CD14-positive monocyte (primary cell): ENCODE measurements around the gene OR2W3. TPM values are rescaled to one million over a fixed set of nuclear protein-coding genes. Genes with fewer than 3 reads are reported as not detected.

ENCODE experiments used
- DNase-seq, 3 donors: peaks; one replicate each; pipeline ENCODE4 v3.0.0-alpha.2; 2011 to 2022
- H2AFZ ChIP-seq: 2 replicates; pipeline ENCODE4 v1.6.0; 2012; ENCODE audit warnings: mild to moderate bottlenecking, low read depth, low read length, inconsistent platforms; ENCODE audit not compliant: insufficient read depth, poor library complexity, severe bottlenecking
- H3K27ac ChIP-seq, 2 donors: 1 replicate in 1 of 2; 2 replicates in 1 of 2; pipeline ENCODE4 v1.5.1; 2012 to 2013; ENCODE audit warnings: low read length in 2 of 2, control low read depth in 1 of 2, inconsistent platforms in 1 of 2, low read depth in 1 of 2, mild to moderate bottlenecking in 1 of 2
- H3K27me3 ChIP-seq, 2 donors: one replicate each; pipeline versions ENCODE4 v1.6.0 to v1.6.1; 2011 to 2013; ENCODE audit warnings: low read length in 2 of 2; ENCODE audit not compliant: control insufficient read depth in 2 of 2, insufficient read depth in 2 of 2
- H3K36me3 ChIP-seq, 2 donors: replicated peaks in 1 of 2; 1 replicate in 1 of 2; 2 replicates in 1 of 2; pipeline versions ENCODE4 v1.5.1 to v1.6.1; 2012 to 2013; ENCODE audit warnings: low read length in 2 of 2, control low read depth in 1 of 2, inconsistent platforms in 1 of 2, mild to moderate bottlenecking in 1 of 2; ENCODE audit not compliant: insufficient read depth in 2 of 2, control insufficient read depth in 1 of 2
- H3K4me1 ChIP-seq, 2 donors: 1 replicate in 1 of 2; 2 replicates in 1 of 2; pipeline versions ENCODE4 v1.5.1 to v1.6.1; 2012 to 2013; ENCODE audit warnings: low read length in 2 of 2, control low read depth in 1 of 2, inconsistent platforms in 1 of 2, mild to moderate bottlenecking in 1 of 2, moderate library complexity in 1 of 2; ENCODE audit not compliant: insufficient read depth in 2 of 2, control insufficient read depth in 1 of 2
- H3K4me2 ChIP-seq: replicated peaks from 2 replicates; pipeline ENCODE3; 2012; ENCODE audit warnings: low read length, moderate library complexity, mild to moderate bottlenecking; ENCODE audit not compliant: poor library complexity, severe bottlenecking; ENCODE audit errors: extremely low read depth
- H3K4me3 ChIP-seq, 3 experiments: fragments of 200-600 bp in 1 of 3; sonication (generic) in 1 of 3; replicated peaks in 1 of 3; 1 replicate in 2 of 3; 2 replicates in 1 of 3; pipeline ENCODE4 v1.5.1; 2011 to 2013; ENCODE audit warnings: low read length in 3 of 3, mild to moderate bottlenecking in 3 of 3, control low read depth in 2 of 3, low read depth in 2 of 3, inconsistent platforms in 1 of 3, moderate library complexity in 1 of 3
- H3K79me2 ChIP-seq: 2 replicates; pipeline ENCODE4 v1.6.0; 2012; ENCODE audit warnings: mild to moderate bottlenecking, control low read depth, inconsistent platforms, low read length, moderate library complexity; ENCODE audit not compliant: insufficient read depth
- H3K9ac ChIP-seq: 2 replicates; pipeline ENCODE4 v1.6.0; 2017; ENCODE audit warnings: low read length, mild to moderate bottlenecking; ENCODE audit not compliant: insufficient read depth, poor library complexity, severe bottlenecking
- H3K9me3 ChIP-seq, 2 donors: replicated peaks in 1 of 2; 1 replicate in 1 of 2; 2 replicates in 1 of 2; pipeline versions ENCODE4 v1.5.1 to v1.6.1; 2012 to 2013; ENCODE audit warnings: low read length in 2 of 2, control low read depth in 1 of 2; ENCODE audit not compliant: control insufficient read depth in 1 of 2, insufficient read depth in 1 of 2
- H4K20me1 ChIP-seq: 2 replicates; pipeline ENCODE4 v1.6.0; 2012; ENCODE audit warnings: mild to moderate bottlenecking, low read length, control low read depth, moderate library complexity; ENCODE audit not compliant: insufficient read depth
- H3K27ac Mint-ChIP-seq, 7 donors: one replicate each; pipeline ENCODE4 v1.8.0; 2020; ENCODE audit warnings: mild to moderate bottlenecking in 7 of 7, mixed read lengths in 7 of 7, moderate library complexity in 6 of 7, inconsistent platforms in 2 of 7
- H3K27me3 Mint-ChIP-seq, 3 donors: one replicate each; pipeline ENCODE4 v1.8.0; 2021 to 2022; ENCODE audit warnings: low read depth in 3 of 3, mild to moderate bottlenecking in 3 of 3, mixed read lengths in 3 of 3, moderate library complexity in 3 of 3, inconsistent platforms in 1 of 3
- H3K36me3 Mint-ChIP-seq, 2 donors: one replicate each; pipeline ENCODE4 v1.8.0; 2020; ENCODE audit warnings: mixed read lengths in 2 of 2, inconsistent platforms in 1 of 2, mild to moderate bottlenecking in 1 of 2
- H3K4me1 Mint-ChIP-seq: one replicate; pipeline ENCODE4 v1.8.0; 2020; ENCODE audit warnings: mild to moderate bottlenecking, mixed read lengths
- H3K4me3 Mint-ChIP-seq, 2 donors: one replicate each; pipeline ENCODE4 v1.8.0; 2020; ENCODE audit warnings: mild to moderate bottlenecking in 2 of 2, mixed read lengths in 2 of 2, moderate library complexity in 1 of 2
- H3K9me3 Mint-ChIP-seq, 7 donors: one replicate each; pipeline ENCODE4 v1.8.0; 2020 to 2022; ENCODE audit warnings: mixed read lengths in 7 of 7, mild to moderate bottlenecking in 6 of 7, moderate library complexity in 6 of 7, inconsistent platforms in 2 of 7
- CTCF ChIP-seq: fragments of 200-600 bp; IDR thresholded peaks from one replicate; pipeline ENCODE4 v1.8.0; 2022; ENCODE audit warnings: antibody characterized with exemption, mild to moderate bottlenecking
- WGBS: methylation state at CpG from one replicate; pipeline ENCODE4 v1.1.5; 2013; ENCODE audit warnings: missing lambda C conversion rate; ENCODE audit not compliant: insufficient coverage; 5-methylcytosine and 5-hydroxymethylcytosine counted together
- intact Hi-C, 2 donors: fragments of 100-400 bp; cut with micrococcal nuclease; formaldehyde crosslinking; loops; one replicate each; pipeline versions ENCODE4 v1.15.0 to v1.15.1; 2023
- polyA plus RNA-seq, 3 donors: library from polyadenylated mRNA; depleted of rRNA in 1 of 3; unstranded in 2 of 3; stranded (reverse) in 1 of 3; fragments of 300-500 nt in 2 of 3; fragments of >200 nt in 1 of 3; fragmentation: Illumina TruSeq in 2 of 3; gene quantifications; 1 replicate in 2 of 3; 2 replicates in 1 of 3; pipeline ENCODE4 v1.2.3, GENCODE V29; 2012 to 2021

The OR2W3 gene
- polyA plus RNA-seq, 3 donors, result 0.09 to 0.31 TPM; not detected in 1

GRCh38 chr1:247848346-247848745 is 47.0 kb upstream of the OR2W3 start:
- H3K9ac ChIP-seq, result no peak overlapping the region
- peaks cover 14 to 15% of the 10 kb centered on the region in 2 donors for H3K4me1 ChIP-seq
- intact Hi-C loops, result no loop called here
- WGBS, result 96% methylated on average over 6 of the region's 7 CpGs
- H3K9me3 ChIP-seq, result no peaks in the 10 kb centered on the region
- Mint-ChIP-seq H3K36me3 (no peaks in the 10 kb centered on the region), H3K4me3 (no peak overlapping the region), H3K27ac (no peak overlapping the region), H3K4me1 (peaks cover 19% of the 10 kb centered on the region), H3K27me3 (peaks cover 0 to 2% (median 2%) of the 10 kb centered on the region in 3 donors), H3K9me3 (no peaks in the 10 kb centered on the region)
- no peak for DNase-seq
- H4K20me1 ChIP-seq, result no peaks in the 10 kb centered on the region
- H3K27me3 ChIP-seq, result no peaks in the 10 kb centered on the region
- no peaks in the 10 kb centered on the region for H3K36me3 ChIP-seq
- no peaks in the 10 kb centered on the region for H3K79me2 ChIP-seq
- no peak overlapping the region for H3K27ac ChIP-seq
- no peak overlapping the region for H3K4me2 ChIP-seq
- H3K4me3 ChIP-seq, result no peak overlapping the region
- no peak overlapping the region for H2AFZ ChIP-seq
- no peak for TF ChIP-seq CTCF

- no peak overlapping the region for H3K4me3 ChIP-seq
- TF ChIP-seq CTCF, result no peak
- H2AFZ ChIP-seq, result no peak overlapping the region
- no peak overlapping the region for H3K9ac ChIP-seq
- Mint-ChIP-seq H3K36me3 (no peaks in the 10 kb centered on the region), H3K4me3 (no peak overlapping the region), H3K9me3 (peaks cover 0 to 1% (median 0%) of the 10 kb centered on the region in 7 donors), H3K27me3 (peaks cover 0 to 4% (median 2%) of the 10 kb centered on the region in 3 donors), H3K4me1 (peaks cover 21% of the 10 kb centered on the region), H3K27ac (no peak overlapping the region)
- H3K9me3 ChIP-seq, result no peaks in the 10 kb centered on the region
- no peaks in the 10 kb centered on the region for H4K20me1 ChIP-seq
- no peaks in the 10 kb centered on the region for H3K79me2 ChIP-seq
- H3K27me3 ChIP-seq, result no peaks in the 10 kb centered on the region
- WGBS, result no CpG with 5 or more reads among the region's 1 CpG
- intact Hi-C loops, result no loop called here
- H3K36me3 ChIP-seq, result no peaks in the 10 kb centered on the region
- H3K4me2 ChIP-seq, result no peak overlapping the region
- peaks cover 14 to 22% of the 10 kb centered on the region in 2 donors for H3K4me1 ChIP-seq
- DNase-seq, result no peak
- no peak overlapping the region for H3K27ac ChIP-seq
These were observed 45.8 kb upstream of the OR2W3 start for GRCh38 chr1:247849616-247850015.
